H9 (cell line): ENCODE results near the gene STOX2. TPM values are rescaled to one million over a fixed set of nuclear protein-coding genes. Genes with fewer than 3 reads are reported as not detected.

Experiments
- DNase-seq: peaks from one replicate; pipeline ENCODE4 v3.0.0-alpha.2; 2017
- H2AFZ ChIP-seq: one replicate; pipeline ENCODE4 v1.6.1; 2013; ENCODE audit warnings: mild to moderate bottlenecking, low read length, control low read depth, moderate library complexity
- H2AK5ac ChIP-seq: 2 replicates; pipeline ENCODE4 v1.6.1; 2013; ENCODE audit warnings: low read length, control low read depth, mixed read lengths; ENCODE audit not compliant: insufficient read length
- H2BK120ac ChIP-seq: one replicate; pipeline ENCODE4 v1.6.1; 2013; ENCODE audit warnings: low read depth, mild to moderate bottlenecking, low read length, control low read depth, inconsistent platforms; ENCODE audit not compliant: poor library complexity, severe bottlenecking
- H2BK12ac ChIP-seq: 2 replicates; pipeline ENCODE4 v1.6.1; 2013; ENCODE audit warnings: low read length, control low read depth, mixed read lengths, low read depth; ENCODE audit not compliant: insufficient read length
- H2BK15ac ChIP-seq: 2 replicates; pipeline ENCODE4 v1.6.1; 2013; ENCODE audit warnings: low read depth, low read length, control low read depth
- H2BK20ac ChIP-seq: one replicate; pipeline ENCODE4 v1.6.1; 2013; ENCODE audit warnings: low read depth, mild to moderate bottlenecking, low read length, control low read depth, inconsistent platforms; ENCODE audit not compliant: poor library complexity, severe bottlenecking
- H2BK5ac ChIP-seq: 2 replicates; pipeline ENCODE4 v1.6.1; 2013; ENCODE audit warnings: low read length, control low read depth, mixed read lengths; ENCODE audit not compliant: insufficient read length
- H3K14ac ChIP-seq: 2 replicates; pipeline ENCODE4 v1.6.1; 2013; ENCODE audit warnings: low read length, control low read depth; ENCODE audit not compliant: insufficient read depth
- H3K18ac ChIP-seq: 2 replicates; pipeline ENCODE4 v1.6.1; 2013; ENCODE audit warnings: low read depth, mild to moderate bottlenecking, mixed read lengths, low read length, control low read depth; ENCODE audit not compliant: insufficient read length
- H3K23ac ChIP-seq: 2 replicates; pipeline ENCODE4 v1.6.1; 2013; ENCODE audit warnings: low read length, control low read depth, mixed read lengths, low read depth; ENCODE audit not compliant: insufficient read length
- H3K23me2 ChIP-seq: 2 replicates; pipeline ENCODE4 v1.6.1; 2013; ENCODE audit warnings: low read depth, mild to moderate bottlenecking, mixed read lengths, low read length, control low read depth; ENCODE audit not compliant: insufficient read length, poor library complexity, severe bottlenecking
- H3K27ac ChIP-seq: 2 replicates; pipeline ENCODE4 v1.5.1; 2013; ENCODE audit warnings: low read length, control low read depth, mixed read lengths, low read depth; ENCODE audit not compliant: insufficient read length
- H3K27me3 ChIP-seq: 2 replicates; pipeline ENCODE4 v1.6.1; 2013; ENCODE audit warnings: low read length, control low read depth, inconsistent platforms; ENCODE audit not compliant: insufficient read depth
- H3K4ac ChIP-seq: 2 replicates; pipeline ENCODE4 v1.6.1; 2013; ENCODE audit warnings: low read depth, mild to moderate bottlenecking, control low read depth, inconsistent platforms, low read length, moderate library complexity
- H3K4me1 ChIP-seq: 2 replicates; pipeline ENCODE4 v1.6.1; 2013; ENCODE audit warnings: low read length, control low read depth, inconsistent platforms; ENCODE audit not compliant: insufficient read depth
- H3K4me2 ChIP-seq: 2 replicates; pipeline ENCODE4 v1.6.1; 2013; ENCODE audit warnings: low read length, control low read depth, mixed read lengths; ENCODE audit not compliant: insufficient read length, insufficient read depth
- H3K56ac ChIP-seq: 2 replicates; pipeline ENCODE4 v1.6.1; 2013; ENCODE audit warnings: low read depth, mild to moderate bottlenecking, mixed read lengths, low read length, control low read depth; ENCODE audit not compliant: insufficient read length
- H3K79me1 ChIP-seq: 2 replicates; pipeline ENCODE4 v1.6.1; 2013; ENCODE audit warnings: low read depth, mild to moderate bottlenecking, moderate library complexity, low read length, control low read depth, inconsistent platforms; ENCODE audit not compliant: insufficient read depth, poor library complexity, severe bottlenecking
- H3K79me2 ChIP-seq: 2 replicates; pipeline ENCODE4 v1.6.1; 2013; ENCODE audit warnings: low read length, control low read depth, inconsistent platforms; ENCODE audit not compliant: insufficient read depth
- H3K9ac ChIP-seq: 2 replicates; pipeline ENCODE4 v1.6.1; 2013; ENCODE audit warnings: low read length, control low read depth, mixed read lengths; ENCODE audit not compliant: insufficient read length; ENCODE audit errors: extremely low read depth
- H3K9me3 ChIP-seq: one replicate; pipeline ENCODE4 v1.6.1; 2013; ENCODE audit warnings: low read depth, low read length, inconsistent platforms; ENCODE audit not compliant: control insufficient read depth
- H3T11ph ChIP-seq: one replicate; pipeline ENCODE4 v1.6.1; 2013; ENCODE audit warnings: mild to moderate bottlenecking, low read length, control low read depth, inconsistent platforms
- H4K20me1 ChIP-seq: one replicate; pipeline ENCODE4 v1.6.1; 2013; ENCODE audit not compliant: control insufficient read depth, insufficient read length, insufficient read depth
- H4K5ac ChIP-seq: 2 replicates; pipeline ENCODE4 v1.6.1; 2013; ENCODE audit warnings: low read depth, mild to moderate bottlenecking, mixed read lengths, low read length, control low read depth; ENCODE audit not compliant: insufficient read length
- H4K8ac ChIP-seq: replicated peaks from 2 replicates; pipeline ENCODE4 v1.6.1; 2013; ENCODE audit warnings: low read length, control low read depth, mixed read lengths, low read depth; ENCODE audit not compliant: insufficient read length
- H4K91ac ChIP-seq: 2 replicates; pipeline ENCODE4 v1.6.1; 2013; ENCODE audit warnings: low read depth, mild to moderate bottlenecking, moderate library complexity, mixed read lengths, low read length, control low read depth; ENCODE audit not compliant: insufficient read length
- H3K27ac Mint-ChIP-seq, 3 experiments: 2 replicates in 2 of 3; 3 replicates in 1 of 3; pipeline ENCODE4 v1.8.0; 2020 to 2021; ENCODE audit warnings: mixed read lengths in 3 of 3, mild to moderate bottlenecking in 1 of 3, moderate library complexity in 1 of 3
- H3K27me3 Mint-ChIP-seq: 2 replicates; pipeline ENCODE4 v1.8.0; 2021; ENCODE audit warnings: low read depth, mild to moderate bottlenecking, moderate library complexity, mixed read lengths
- H3K36me3 Mint-ChIP-seq, 3 experiments: 2 replicates in 2 of 3; 3 replicates in 1 of 3; pipeline ENCODE4 v1.8.0; 2020 to 2021; ENCODE audit warnings: low read depth in 3 of 3, mixed read lengths in 3 of 3; ENCODE audit not compliant: insufficient read depth in 1 of 3
- H3K4me1 Mint-ChIP-seq, 2 experiments: 2 replicates each; pipeline ENCODE4 v1.8.0; 2020; ENCODE audit warnings: mixed read lengths in 2 of 2
- H3K4me3 Mint-ChIP-seq, 2 experiments: 2 replicates in 1 of 2; 3 replicates in 1 of 2; pipeline ENCODE4 v1.8.0; 2020 to 2021; ENCODE audit warnings: mild to moderate bottlenecking in 2 of 2, mixed read lengths in 2 of 2, moderate library complexity in 1 of 2
- H3K9me3 Mint-ChIP-seq, 2 experiments: 2 replicates in 1 of 2; 3 replicates in 1 of 2; pipeline ENCODE4 v1.8.0; 2020; ENCODE audit warnings: mild to moderate bottlenecking in 2 of 2, mixed read lengths in 2 of 2, moderate library complexity in 1 of 2
- CTCF ChIP-seq: fragments of 200-600 bp; sonication (generic); conservative IDR thresholded peaks from 3 replicates; pipeline ENCODE4 v1.8.0; 2021; ENCODE audit warnings: antibody characterized with exemption, mild to moderate bottlenecking
- WGBS: extraction: QIAGEN DNeasy Blood & Tissue Kit; methylation state at CpG from one replicate; pipeline ENCODE4 v1.1.7; 2013; ENCODE audit warnings: missing lambda C conversion rate, low lambda C conversion rate, mixed read lengths; ENCODE audit not compliant: insufficient read length; ENCODE audit errors: extremely low coverage; 5-methylcytosine and 5-hydroxymethylcytosine counted together
- total RNA-seq: library from RNA; stranded (reverse); gene quantifications from 2 replicates; pipeline ENCODE4 v1.2.1, GENCODE V29; 2021

The STOX2 gene
- total RNA-seq, 1 experiment from 2014 or later = 28.2 TPM

- H3T11ph ChIP-seq = no peak overlapping the region
- no peak overlapping the region for H2BK12ac ChIP-seq
- H3K27ac ChIP-seq = no peak overlapping the region
- no peak overlapping the region for H2BK120ac ChIP-seq
- no peak overlapping the region for H3K23ac ChIP-seq
- peak overlapping the region; percentile 95 for H3K14ac ChIP-seq
- H3K36me3 Mint-ChIP-seq = peaks cover 16 to 21% (median 19%) of the 10 kb centered on the region in 3 experiments
- H2BK5ac ChIP-seq = no peak overlapping the region
- H2BK15ac ChIP-seq = no peak overlapping the region
- no peak overlapping the region for H3K18ac ChIP-seq
- H3K4ac ChIP-seq = no peak overlapping the region
- peak overlapping the region; percentile 67 for H3K9ac ChIP-seq
- H3K4me1 Mint-ChIP-seq = peaks cover 33 to 41% of the 10 kb centered on the region in 2 experiments
- peaks cover 13 to 19% of the 10 kb centered on the region in 2 experiments for H3K9me3 Mint-ChIP-seq
- no peak for DNase-seq
- peak overlapping the region in 1 of 3 experiments; percentile 56; a peak in 2 of 7 replicates for H3K27ac Mint-ChIP-seq
- peak overlapping the region; percentile 70 to 97 for H3K4me3 Mint-ChIP-seq
- H4K91ac ChIP-seq = no peak overlapping the region
- no peaks in the 10 kb centered on the region for H4K20me1 ChIP-seq
- peaks cover 58% of the 10 kb centered on the region for H3K27me3 Mint-ChIP-seq
- no peak for TF ChIP-seq CTCF
- H2AK5ac ChIP-seq = no peak overlapping the region
- peaks cover 24% of the 10 kb centered on the region for H3K23me2 ChIP-seq
- no CpG with 5 or more reads among the region's 25 CpGs for WGBS
- H3K4me1 ChIP-seq = peaks cover 3% of the 10 kb centered on the region
- H3K79me2 ChIP-seq = peaks cover 8% of the 10 kb centered on the region; the same call in 1 of the 2 replicates
- H2AFZ ChIP-seq = no peak overlapping the region
- no peak overlapping the region for H3K56ac ChIP-seq
- no peak overlapping the region for H4K8ac ChIP-seq
- H3K27me3 ChIP-seq = no peaks in the 10 kb centered on the region; the same call in 1 of the 2 replicates
- H3K9me3 ChIP-seq = peaks cover 8% of the 10 kb centered on the region
- H2BK20ac ChIP-seq = no peak overlapping the region
- peak overlapping the region; percentile 83 for H3K4me2 ChIP-seq
- H4K5ac ChIP-seq = no peak overlapping the region
- H3K79me1 ChIP-seq = no peaks in the 10 kb centered on the region
Observed at GRCh38 chr4:183906489-183906738, 1.3 kb downstream of the STOX2 start.
